WTC11 (cell line): ENCODE data around the gene YBX3. TPM values are rescaled to one million over a fixed set of nuclear protein-coding genes. Genes with fewer than 3 reads are reported as not detected.

Experiments
- ATAC-seq: fragments of 200-7000 bp; cut with Tn5 transposase; 2 replicates; pipeline ENCODE4 v1.10.0; 2021; ENCODE audit warnings: mild to moderate bottlenecking, moderate library complexity
- CTCF ChIA-PET: fragments of 300-600 bp; sonication (Branson Sonifier 250); formaldehyde crosslinking; loops from one replicate; lab custom pipeline; 2021; ENCODE audit warnings: antibody characterized with exemption; lab: Charles Lee
- POLR2A ChIA-PET: fragments of 350-600 bp; sonication (Branson Sonifier 250); formaldehyde crosslinking; loops from one replicate; lab custom pipeline; 2021; ENCODE audit warnings: antibody characterized with exemption; lab: Charles Lee
- DNase-seq: peaks from one replicate; pipeline ENCODE4 v3.0.0; 2021; ENCODE audit warnings: low spot score
- H3K27ac Mint-ChIP-seq: 2 replicates; pipeline ENCODE4 v1.8.0; 2021; ENCODE audit warnings: mixed read lengths
- H3K27me3 Mint-ChIP-seq: 2 replicates; pipeline ENCODE4 v1.8.0; 2021; ENCODE audit warnings: low read depth, mild to moderate bottlenecking, moderate library complexity, mixed read lengths
- H3K36me3 Mint-ChIP-seq: 2 replicates; pipeline ENCODE4 v1.8.0; 2021; ENCODE audit warnings: mixed read lengths
- H3K4me1 Mint-ChIP-seq: 2 replicates; pipeline ENCODE4 v1.8.0; 2022; ENCODE audit warnings: mixed read lengths
- H3K4me3 Mint-ChIP-seq: 2 replicates; pipeline ENCODE4 v1.8.0; 2021; ENCODE audit warnings: mild to moderate bottlenecking, moderate library complexity, mixed read lengths
- H3K9me3 Mint-ChIP-seq: 2 replicates; pipeline ENCODE4 v1.8.0; 2021; ENCODE audit warnings: mixed read lengths
- ARID4B ChIP-seq: sonication (generic); formaldehyde crosslinking; IDR thresholded peaks from 2 replicates; pipeline ENCODE4 v1.8.0; 2023; ENCODE audit warnings: missing genetic modification reagents, mild to moderate bottlenecking, borderline replicate concordance
- ATF1 ChIP-seq: sonication (generic); formaldehyde crosslinking; IDR thresholded peaks from 2 replicates; pipeline ENCODE4 v1.8.1; 2023; ENCODE audit warnings: mild to moderate bottlenecking, moderate library complexity, missing genetic modification reagents
- ATF2 ChIP-seq: sonication (generic); formaldehyde crosslinking; IDR thresholded peaks from 2 replicates; pipeline ENCODE4 v1.8.1; 2022; ENCODE audit warnings: low read depth, missing genetic modification reagents, borderline replicate concordance
- CREM ChIP-seq: sonication (generic); formaldehyde crosslinking; IDR thresholded peaks from 2 replicates; pipeline ENCODE4 v1.8.1; 2022; ENCODE audit warnings: mild to moderate bottlenecking, missing genetic modification reagents, moderate library complexity
- EMX1 ChIP-seq: fragments of 250-450 bp; sonication (Bioruptor Pico); IDR thresholded peaks from 2 replicates; pipeline ENCODE4 v1.8.0; 2021; ENCODE audit warnings: mild to moderate bottlenecking
- FOXJ3 ChIP-seq: sonication (generic); formaldehyde crosslinking; IDR thresholded peaks from 2 replicates; pipeline ENCODE4 v1.9.0; 2021; ENCODE audit warnings: missing genetic modification reagents, mild to moderate bottlenecking, borderline replicate concordance
- FOXK1 ChIP-seq: sonication (generic); formaldehyde crosslinking; IDR thresholded peaks from 2 replicates; pipeline ENCODE4 v1.8.0; 2022; ENCODE audit warnings: mild to moderate bottlenecking, moderate library complexity, missing genetic modification reagents
- GTF2I ChIP-seq: fragments of 250-450 bp; sonication (Bioruptor Pico); conservative IDR thresholded peaks from 2 replicates; pipeline ENCODE4 v1.4.0; 2021; ENCODE audit warnings: mild to moderate bottlenecking
- HMGXB4 ChIP-seq: sonication (generic); formaldehyde crosslinking; IDR thresholded peaks from 2 replicates; pipeline ENCODE4 v1.8.1; 2023; ENCODE audit warnings: mild to moderate bottlenecking, moderate library complexity, missing genetic modification reagents
- IRF2 ChIP-seq: sonication (generic); formaldehyde crosslinking; IDR thresholded peaks from 2 replicates; pipeline ENCODE4 v1.8.0; 2022; ENCODE audit warnings: low read depth, missing genetic modification reagents, borderline replicate concordance
- KAT7 ChIP-seq: sonication (generic); formaldehyde crosslinking; IDR thresholded peaks from 2 replicates; pipeline ENCODE4 v1.8.1; 2023; ENCODE audit warnings: missing genetic modification reagents, mild to moderate bottlenecking, borderline replicate concordance
- MAX ChIP-seq: sonication (generic); formaldehyde crosslinking; IDR thresholded peaks from 2 replicates; pipeline ENCODE4 v1.8.0; 2022; ENCODE audit warnings: mild to moderate bottlenecking, missing genetic modification reagents
- MYBL2 ChIP-seq: sonication (generic); formaldehyde crosslinking; IDR thresholded peaks from 2 replicates; pipeline ENCODE4 v1.8.1; 2023; ENCODE audit warnings: mild to moderate bottlenecking, moderate library complexity, missing genetic modification reagents
- NFATC4 ChIP-seq: fragments of 250-450 bp; sonication (Bioruptor Pico); IDR thresholded peaks from 2 replicates; pipeline ENCODE4 v1.9.0; 2021; ENCODE audit warnings: mild to moderate bottlenecking
- NFE2L1 ChIP-seq: sonication (generic); formaldehyde crosslinking; IDR thresholded peaks from 2 replicates; pipeline ENCODE4 v1.8.1; 2023; ENCODE audit warnings: missing genetic modification reagents
- NFYB ChIP-seq: sonication (generic); formaldehyde crosslinking; conservative IDR thresholded peaks from 2 replicates; pipeline ENCODE4 v1.8.0; 2022; ENCODE audit warnings: low read depth, missing genetic modification reagents
- OVOL2 ChIP-seq: fragments of 250-450 bp; sonication (Bioruptor Pico); IDR thresholded peaks from 2 replicates; pipeline ENCODE4 v1.9.0; 2021; ENCODE audit warnings: mild to moderate bottlenecking, borderline replicate concordance
- RORB ChIP-seq: fragments of 250-450 bp; sonication (Bioruptor Pico); IDR thresholded peaks from 2 replicates; pipeline ENCODE4 v1.9.0; 2021; ENCODE audit warnings: mild to moderate bottlenecking
- SMAD4 ChIP-seq: sonication (generic); formaldehyde crosslinking; IDR thresholded peaks from 2 replicates; pipeline ENCODE4 v1.8.0; 2022; ENCODE audit warnings: mild to moderate bottlenecking, missing genetic modification reagents
- USF1 ChIP-seq: sonication (generic); formaldehyde crosslinking; IDR thresholded peaks from 2 replicates; pipeline ENCODE4 v1.8.0; 2022; ENCODE audit warnings: mild to moderate bottlenecking, missing genetic modification reagents
- ZBTB43 ChIP-seq: sonication (generic); formaldehyde crosslinking; IDR thresholded peaks from 2 replicates; pipeline ENCODE4 v1.8.1; 2023; ENCODE audit warnings: mild to moderate bottlenecking, missing genetic modification reagents
- ZNF425 ChIP-seq: fragments of 250-450 bp; sonication (Bioruptor Pico); conservative IDR thresholded peaks from 2 replicates; pipeline ENCODE4 v1.9.0; 2021; ENCODE audit warnings: mild to moderate bottlenecking
- ZSCAN18 ChIP-seq: fragments of 250-450 bp; sonication (Bioruptor Pico); IDR thresholded peaks from 2 replicates; pipeline ENCODE4 v2.1.2; 2022; ENCODE audit warnings: mild to moderate bottlenecking, moderate library complexity
- total RNA-seq: library from RNA; stranded (reverse); gene quantifications from 3 replicates; pipeline ENCODE4 v1.2.3, GENCODE V29; 2021

Gene YBX3
- total RNA-seq, 1 experiment from 2014 or later: 396 TPM

GRCh38 chr12:10722502-10722904 lies 620 bp downstream of the YBX3 start (continued):
- TF ChIP-seq KAT7 (CRISPR knock-in tag) (peak; percentile 23; the same call in 1 of the 2 replicates), SMAD4 (CRISPR knock-in tag) (no peak), FOXK1 (CRISPR knock-in tag) (no peak), EMX1 (CRISPR knock-in tag) (no peak), NFATC4 (CRISPR knock-in tag) (no peak), IRF2 (CRISPR knock-in tag) (no peak), ATF1 (no peak), ZNF425 (CRISPR knock-in tag) (no peak), ARID4B (CRISPR knock-in tag) (no peak), RORB (CRISPR knock-in tag) (no peak), OVOL2 (CRISPR knock-in tag) (no peak), NFYB (no peak), GTF2I (CRISPR knock-in tag) (no peak), MYBL2 (CRISPR knock-in tag) (no peak), ATF2 (CRISPR knock-in tag) (no peak), MAX (CRISPR knock-in tag) (no peak)
- TF ChIP-seq, all 79 proteins: peak for 4

GRCh38 chr12:10721651-10722501 lies 1.2 kb downstream of the YBX3 start:
- H3K27me3 Mint-ChIP-seq: peaks cover 13% of the 10 kb centered on the region
- H3K36me3 Mint-ChIP-seq: peaks cover 5% of the 10 kb centered on the region; the same call in 1 of the 2 replicates
- ChIA-PET POLR2A (interaction anchor here (0.6 kb wide), 1 partner anchor 29 kb away, joined by 3 read pairs; no protein-coding TSS in a partner anchor), CTCF (no interaction called here)
- H3K4me1 Mint-ChIP-seq: peaks cover 57% of the 10 kb centered on the region
- peak overlapping the region; percentile 97 for H3K4me3 Mint-ChIP-seq
- peak overlapping the region; percentile 55 for H3K27ac Mint-ChIP-seq
- ATAC-seq (peak; percentile 26), DNase-seq (peak; percentile 44)
- H3K9me3 Mint-ChIP-seq: no peaks in the 10 kb centered on the region
- no peak for TF ChIP-seq CREM (CRISPR knock-in tag)
- no peak for TF ChIP-seq HMGXB4
- TF ChIP-seq ZBTB43 (CRISPR knock-in tag): peak; percentile 48; the same call in 1 of the 2 replicates
- TF ChIP-seq NFE2L1 (CRISPR knock-in tag): peak; percentile 68; the same call in 1 of the 2 replicates
- TF ChIP-seq FOXJ3 (CRISPR knock-in tag): no peak
- no peak for TF ChIP-seq ZSCAN18
- peak; percentile 69 for TF ChIP-seq USF1 (CRISPR knock-in tag)
